ENCODE results near the gene HEG1. TPM values are rescaled to one million over a fixed set of nuclear protein-coding genes. Genes with fewer than 3 reads are reported as not detected.

HEG1 gene
- total and polyA plus RNA-seq, 2 donors (not counting 3 experiments of a cell fraction or from before 2014, with no cell fraction given) = 50.1 to 106 TPM

GRCh38 chr3:125014570-125015179 lies 41.1 kb downstream of the HEG1 start:
- Histone ChIP-seq H3K27me3 (ENCODE audit: control insufficient read depth in 2 of 2, insufficient read depth in 2 of 2, low read length in 2 of 2) (no peaks in the 10 kb centered on the region), H4K20me1 (replicated peaks; ENCODE audit: control insufficient read depth, extremely low read depth, insufficient read depth, low read length) (no peaks in the 10 kb centered on the region), H3K27ac (ENCODE audit: insufficient read depth, low read depth, low read length) (no peak overlapping the region), H3K9me3 (replicated peaks; ENCODE audit: control insufficient read depth, insufficient read depth, low read length) (no peaks in the 10 kb centered on the region), H3K36me3 (ENCODE audit: control insufficient read depth in 2 of 2, extremely low read depth in 1 of 2, insufficient read depth in 2 of 2, low read length in 2 of 2) (peaks cover 26 to 49% of the 10 kb centered on the region in 2 experiments), H3K4me3 (replicated peaks in 1 of 3; ENCODE audit: insufficient read depth in 1 of 3, low read depth in 1 of 3, low read length in 3 of 3) (no peak overlapping the region), H3K4me2 (ENCODE audit: insufficient read depth, low read length) (no peak overlapping the region), H3K79me2 (ENCODE audit: control insufficient read depth, insufficient read depth, low read length) (no peaks in the 10 kb centered on the region), H3K4me1 (ENCODE audit: control insufficient read depth, extremely low read depth, insufficient read depth, low read length) (no peaks in the 10 kb centered on the region), H3K9ac (replicated peaks; ENCODE audit: extremely low read depth, insufficient read depth, low read length) (no peak overlapping the region), H2AFZ (ENCODE audit: low read depth, low read length) (no peak overlapping the region), H3K9me1 (replicated peaks; ENCODE audit: control insufficient read depth, extremely low read depth, insufficient read depth, low read length) (no peaks in the 10 kb centered on the region)
- DNase-seq (ENCODE audit: low read depth, low spot score) (no peak), FAIRE-seq (no peak)
- TF ChIP-seq GATA2 (IDR thresholded peaks at IDR 0.05; ENCODE audit: insufficient read depth, insufficient read length, low read depth, low read length) (no peak), POLR2AphosphoS5 (IDR thresholded peaks at IDR 0.05; ENCODE audit: insufficient read depth, low read depth, low read length) (no peak), FOS (IDR thresholded peaks at IDR 0.05; ENCODE audit: borderline replicate concordance, insufficient read depth, low read length) (no peak), JUN (IDR thresholded peaks at IDR 0.05; ENCODE audit: borderline replicate concordance, insufficient read depth, insufficient read length, low read depth) (no peak), POLR2A (IDR thresholded peaks at IDR 0.05; ENCODE audit: low read depth, low read length) (no peak), MYC (IDR thresholded peaks at IDR 0.05; ENCODE audit: low read depth, low read length) (no peak), EZH2 (IDR thresholded peaks at IDR 0.05; ENCODE audit: borderline replicate concordance, low read depth, low read length, severe bottlenecking) (no peak)
- TF ChIP-seq, protein P1, sequence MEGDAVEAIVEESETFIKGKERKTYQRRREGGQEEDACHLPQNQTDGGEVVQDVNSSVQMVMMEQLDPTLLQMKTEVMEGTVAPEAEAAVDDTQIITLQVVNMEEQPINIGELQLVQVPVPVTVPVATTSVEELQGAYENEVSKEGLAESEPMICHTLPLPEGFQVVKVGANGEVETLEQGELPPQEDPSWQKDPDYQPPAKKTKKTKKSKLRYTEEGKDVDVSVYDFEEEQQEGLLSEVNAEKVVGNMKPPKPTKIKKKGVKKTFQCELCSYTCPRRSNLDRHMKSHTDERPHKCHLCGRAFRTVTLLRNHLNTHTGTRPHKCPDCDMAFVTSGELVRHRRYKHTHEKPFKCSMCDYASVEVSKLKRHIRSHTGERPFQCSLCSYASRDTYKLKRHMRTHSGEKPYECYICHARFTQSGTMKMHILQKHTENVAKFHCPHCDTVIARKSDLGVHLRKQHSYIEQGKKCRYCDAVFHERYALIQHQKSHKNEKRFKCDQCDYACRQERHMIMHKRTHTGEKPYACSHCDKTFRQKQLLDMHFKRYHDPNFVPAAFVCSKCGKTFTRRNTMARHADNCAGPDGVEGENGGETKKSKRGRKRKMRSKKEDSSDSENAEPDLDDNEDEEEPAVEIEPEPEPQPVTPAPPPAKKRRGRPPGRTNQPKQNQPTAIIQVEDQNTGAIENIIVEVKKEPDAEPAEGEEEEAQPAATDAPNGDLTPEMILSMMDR (IDR thresholded peaks at IDR 0.05; ENCODE audit: extremely low read depth in 1 of 2, insufficient read depth in 1 of 2, low read depth in 1 of 2, low read length in 2 of 2) = no peak
- TF ChIP-seq, protein P2, sequence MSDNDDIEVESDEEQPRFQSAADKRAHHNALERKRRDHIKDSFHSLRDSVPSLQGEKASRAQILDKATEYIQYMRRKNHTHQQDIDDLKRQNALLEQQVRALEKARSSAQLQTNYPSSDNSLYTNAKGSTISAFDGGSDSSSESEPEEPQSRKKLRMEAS (IDR thresholded peaks at IDR 0.05; ENCODE audit: insufficient read depth, insufficient read length) = no peak
- intact Hi-C loops (cut with micrococcal nuclease) (loop anchor here (5.0 kb wide), 1 partner anchor 38 kb away; no protein-coding TSS in a partner anchor), dilution Hi-C loops (cut with MboI; ENCODE audit: extremely low pct_ligation_motif_present, low sequenced_read_pairs) (no loop called here)
- CTCF ChIA-PET = no interaction called here
- no TSS peak for BruUV-seq (replicated peaks)
- POLR2A ChIA-PET = no interaction called here
